H9 (cell line): ENCODE data around the gene OST4. TPM values are rescaled to one million over a fixed set of nuclear protein-coding genes. Genes with fewer than 3 reads are reported as not detected.

ENCODE experiments used
- DNase-seq: peaks from one replicate; pipeline ENCODE4 v3.0.0-alpha.2; 2017
- H2AFZ ChIP-seq: one replicate; pipeline ENCODE4 v1.6.1; 2013; ENCODE audit warnings: mild to moderate bottlenecking, low read length, control low read depth, moderate library complexity
- H2AK5ac ChIP-seq: 2 replicates; pipeline ENCODE4 v1.6.1; 2013; ENCODE audit warnings: low read length, control low read depth, mixed read lengths; ENCODE audit not compliant: insufficient read length
- H2BK120ac ChIP-seq: one replicate; pipeline ENCODE4 v1.6.1; 2013; ENCODE audit warnings: low read depth, mild to moderate bottlenecking, low read length, control low read depth, inconsistent platforms; ENCODE audit not compliant: poor library complexity, severe bottlenecking
- H2BK12ac ChIP-seq: 2 replicates; pipeline ENCODE4 v1.6.1; 2013; ENCODE audit warnings: low read length, control low read depth, mixed read lengths, low read depth; ENCODE audit not compliant: insufficient read length
- H2BK15ac ChIP-seq: 2 replicates; pipeline ENCODE4 v1.6.1; 2013; ENCODE audit warnings: low read depth, low read length, control low read depth
- H2BK20ac ChIP-seq: one replicate; pipeline ENCODE4 v1.6.1; 2013; ENCODE audit warnings: low read depth, mild to moderate bottlenecking, low read length, control low read depth, inconsistent platforms; ENCODE audit not compliant: poor library complexity, severe bottlenecking
- H2BK5ac ChIP-seq: 2 replicates; pipeline ENCODE4 v1.6.1; 2013; ENCODE audit warnings: low read length, control low read depth, mixed read lengths; ENCODE audit not compliant: insufficient read length
- H3K14ac ChIP-seq: 2 replicates; pipeline ENCODE4 v1.6.1; 2013; ENCODE audit warnings: low read length, control low read depth; ENCODE audit not compliant: insufficient read depth
- H3K18ac ChIP-seq: 2 replicates; pipeline ENCODE4 v1.6.1; 2013; ENCODE audit warnings: low read depth, mild to moderate bottlenecking, mixed read lengths, low read length, control low read depth; ENCODE audit not compliant: insufficient read length
- H3K23ac ChIP-seq: 2 replicates; pipeline ENCODE4 v1.6.1; 2013; ENCODE audit warnings: low read length, control low read depth, mixed read lengths, low read depth; ENCODE audit not compliant: insufficient read length
- H3K23me2 ChIP-seq: 2 replicates; pipeline ENCODE4 v1.6.1; 2013; ENCODE audit warnings: low read depth, mild to moderate bottlenecking, mixed read lengths, low read length, control low read depth; ENCODE audit not compliant: insufficient read length, poor library complexity, severe bottlenecking
- H3K27ac ChIP-seq: 2 replicates; pipeline ENCODE4 v1.5.1; 2013; ENCODE audit warnings: low read length, control low read depth, mixed read lengths, low read depth; ENCODE audit not compliant: insufficient read length
- H3K27me3 ChIP-seq: 2 replicates; pipeline ENCODE4 v1.6.1; 2013; ENCODE audit warnings: low read length, control low read depth, inconsistent platforms; ENCODE audit not compliant: insufficient read depth
- H3K4ac ChIP-seq: 2 replicates; pipeline ENCODE4 v1.6.1; 2013; ENCODE audit warnings: low read depth, mild to moderate bottlenecking, control low read depth, inconsistent platforms, low read length, moderate library complexity
- H3K4me1 ChIP-seq: 2 replicates; pipeline ENCODE4 v1.6.1; 2013; ENCODE audit warnings: low read length, control low read depth, inconsistent platforms; ENCODE audit not compliant: insufficient read depth
- H3K4me2 ChIP-seq: 2 replicates; pipeline ENCODE4 v1.6.1; 2013; ENCODE audit warnings: low read length, control low read depth, mixed read lengths; ENCODE audit not compliant: insufficient read length, insufficient read depth
- H3K56ac ChIP-seq: 2 replicates; pipeline ENCODE4 v1.6.1; 2013; ENCODE audit warnings: low read depth, mild to moderate bottlenecking, mixed read lengths, low read length, control low read depth; ENCODE audit not compliant: insufficient read length
- H3K79me1 ChIP-seq: 2 replicates; pipeline ENCODE4 v1.6.1; 2013; ENCODE audit warnings: low read depth, mild to moderate bottlenecking, moderate library complexity, low read length, control low read depth, inconsistent platforms; ENCODE audit not compliant: insufficient read depth, poor library complexity, severe bottlenecking
- H3K79me2 ChIP-seq: 2 replicates; pipeline ENCODE4 v1.6.1; 2013; ENCODE audit warnings: low read length, control low read depth, inconsistent platforms; ENCODE audit not compliant: insufficient read depth
- H3K9ac ChIP-seq: 2 replicates; pipeline ENCODE4 v1.6.1; 2013; ENCODE audit warnings: low read length, control low read depth, mixed read lengths; ENCODE audit not compliant: insufficient read length; ENCODE audit errors: extremely low read depth
- H3K9me3 ChIP-seq: one replicate; pipeline ENCODE4 v1.6.1; 2013; ENCODE audit warnings: low read depth, low read length, inconsistent platforms; ENCODE audit not compliant: control insufficient read depth
- H3T11ph ChIP-seq: one replicate; pipeline ENCODE4 v1.6.1; 2013; ENCODE audit warnings: mild to moderate bottlenecking, low read length, control low read depth, inconsistent platforms
- H4K20me1 ChIP-seq: one replicate; pipeline ENCODE4 v1.6.1; 2013; ENCODE audit not compliant: control insufficient read depth, insufficient read length, insufficient read depth
- H4K5ac ChIP-seq: 2 replicates; pipeline ENCODE4 v1.6.1; 2013; ENCODE audit warnings: low read depth, mild to moderate bottlenecking, mixed read lengths, low read length, control low read depth; ENCODE audit not compliant: insufficient read length
- H4K8ac ChIP-seq: replicated peaks from 2 replicates; pipeline ENCODE4 v1.6.1; 2013; ENCODE audit warnings: low read length, control low read depth, mixed read lengths, low read depth; ENCODE audit not compliant: insufficient read length
- H4K91ac ChIP-seq: 2 replicates; pipeline ENCODE4 v1.6.1; 2013; ENCODE audit warnings: low read depth, mild to moderate bottlenecking, moderate library complexity, mixed read lengths, low read length, control low read depth; ENCODE audit not compliant: insufficient read length
- H3K27ac Mint-ChIP-seq, 3 experiments: 2 replicates in 2 of 3; 3 replicates in 1 of 3; pipeline ENCODE4 v1.8.0; 2020 to 2021; ENCODE audit warnings: mixed read lengths in 3 of 3, mild to moderate bottlenecking in 1 of 3, moderate library complexity in 1 of 3
- H3K27me3 Mint-ChIP-seq: 2 replicates; pipeline ENCODE4 v1.8.0; 2021; ENCODE audit warnings: low read depth, mild to moderate bottlenecking, moderate library complexity, mixed read lengths
- H3K36me3 Mint-ChIP-seq, 3 experiments: 2 replicates in 2 of 3; 3 replicates in 1 of 3; pipeline ENCODE4 v1.8.0; 2020 to 2021; ENCODE audit warnings: low read depth in 3 of 3, mixed read lengths in 3 of 3; ENCODE audit not compliant: insufficient read depth in 1 of 3
- H3K4me1 Mint-ChIP-seq, 2 experiments: 2 replicates each; pipeline ENCODE4 v1.8.0; 2020; ENCODE audit warnings: mixed read lengths in 2 of 2
- H3K4me3 Mint-ChIP-seq, 2 experiments: 2 replicates in 1 of 2; 3 replicates in 1 of 2; pipeline ENCODE4 v1.8.0; 2020 to 2021; ENCODE audit warnings: mild to moderate bottlenecking in 2 of 2, mixed read lengths in 2 of 2, moderate library complexity in 1 of 2
- H3K9me3 Mint-ChIP-seq, 2 experiments: 2 replicates in 1 of 2; 3 replicates in 1 of 2; pipeline ENCODE4 v1.8.0; 2020; ENCODE audit warnings: mild to moderate bottlenecking in 2 of 2, mixed read lengths in 2 of 2, moderate library complexity in 1 of 2
- WGBS: extraction: QIAGEN DNeasy Blood & Tissue Kit; methylation state at CpG from one replicate; pipeline ENCODE4 v1.1.7; 2013; ENCODE audit warnings: missing lambda C conversion rate, low lambda C conversion rate, mixed read lengths; ENCODE audit not compliant: insufficient read length; ENCODE audit errors: extremely low coverage; 5-methylcytosine and 5-hydroxymethylcytosine counted together
- total RNA-seq: library from RNA; stranded (reverse); gene quantifications from 2 replicates; pipeline ENCODE4 v1.2.1, GENCODE V29; 2021
- TF ChIP-seq, protein P1 (sequence below): fragments of 200-600 bp; sonication (generic); conservative IDR thresholded peaks from 3 replicates; pipeline ENCODE4 v1.8.0; 2021; ENCODE audit warnings: antibody characterized with exemption, mild to moderate bottlenecking

The OST4 gene
- total RNA-seq, 1 experiment from 2014 or later = 215 TPM

DNA sequence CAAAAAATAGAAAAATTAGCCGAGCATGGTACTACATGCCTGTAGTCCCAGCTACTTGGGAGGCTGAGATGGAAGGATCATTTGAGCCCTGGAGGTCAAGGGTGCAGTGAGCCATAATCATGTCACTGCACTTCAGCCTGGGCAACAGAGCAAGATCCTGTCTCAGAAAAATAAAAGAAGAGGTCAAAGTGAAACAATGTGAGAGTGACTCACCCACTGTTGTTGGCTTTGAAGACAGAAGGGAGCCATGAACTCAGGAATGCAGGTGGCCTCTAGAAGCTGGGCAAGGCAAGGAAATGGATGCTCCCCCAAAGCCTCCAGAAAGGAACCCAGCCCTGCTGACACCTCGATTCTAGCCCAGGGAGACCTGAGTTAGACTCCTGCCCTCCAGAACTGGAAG, 42.4 kb downstream of the OST4 start:
- peaks cover 3% of the 10 kb centered on the region for H4K20me1 ChIP-seq
- TF ChIP-seq, protein P1, sequence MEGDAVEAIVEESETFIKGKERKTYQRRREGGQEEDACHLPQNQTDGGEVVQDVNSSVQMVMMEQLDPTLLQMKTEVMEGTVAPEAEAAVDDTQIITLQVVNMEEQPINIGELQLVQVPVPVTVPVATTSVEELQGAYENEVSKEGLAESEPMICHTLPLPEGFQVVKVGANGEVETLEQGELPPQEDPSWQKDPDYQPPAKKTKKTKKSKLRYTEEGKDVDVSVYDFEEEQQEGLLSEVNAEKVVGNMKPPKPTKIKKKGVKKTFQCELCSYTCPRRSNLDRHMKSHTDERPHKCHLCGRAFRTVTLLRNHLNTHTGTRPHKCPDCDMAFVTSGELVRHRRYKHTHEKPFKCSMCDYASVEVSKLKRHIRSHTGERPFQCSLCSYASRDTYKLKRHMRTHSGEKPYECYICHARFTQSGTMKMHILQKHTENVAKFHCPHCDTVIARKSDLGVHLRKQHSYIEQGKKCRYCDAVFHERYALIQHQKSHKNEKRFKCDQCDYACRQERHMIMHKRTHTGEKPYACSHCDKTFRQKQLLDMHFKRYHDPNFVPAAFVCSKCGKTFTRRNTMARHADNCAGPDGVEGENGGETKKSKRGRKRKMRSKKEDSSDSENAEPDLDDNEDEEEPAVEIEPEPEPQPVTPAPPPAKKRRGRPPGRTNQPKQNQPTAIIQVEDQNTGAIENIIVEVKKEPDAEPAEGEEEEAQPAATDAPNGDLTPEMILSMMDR = no peak
- H3K4me3 Mint-ChIP-seq = no peak overlapping the region

More for the DNA sequence above, 42.4 kb downstream of the OST4 start:
- Histone ChIP-seq H3T11ph (no peak overlapping the region), H3K18ac (no peak overlapping the region), H3K9me3 (no peaks in the 10 kb centered on the region), H3K9ac (no peak overlapping the region), H4K91ac (no peak overlapping the region), H2BK5ac (no peak overlapping the region), H3K4me2 (no peak overlapping the region), H2BK120ac (no peak overlapping the region), H3K79me1 (no peaks in the 10 kb centered on the region), H3K4ac (no peak overlapping the region), H2BK20ac (no peak overlapping the region), H3K4me1 (no peaks in the 10 kb centered on the region), H2AFZ (no peak overlapping the region), H2BK12ac (no peak overlapping the region), H3K27ac (no peak overlapping the region), H4K5ac (no peak overlapping the region), H3K23me2 (peaks cover 7% of the 10 kb centered on the region), H3K23ac (no peak overlapping the region), H3K27me3 (no peaks in the 10 kb centered on the region), H3K14ac (no peak overlapping the region), H3K79me2 (no peaks in the 10 kb centered on the region), H2AK5ac (no peak overlapping the region), H3K56ac (no peak overlapping the region), H4K8ac (no peak overlapping the region), H2BK15ac (no peak overlapping the region)
- Mint-ChIP-seq H3K4me1 (peaks cover 13 to 17% of the 10 kb centered on the region in 2 experiments), H3K36me3 (peaks cover 5 to 14% (median 12%) of the 10 kb centered on the region in 3 experiments; a peak in 6 of 7 replicates), H3K9me3 (no peaks in the 10 kb centered on the region), H3K27me3 (no peaks in the 10 kb centered on the region), H3K27ac (no peak overlapping the region)
- no CpG with 5 or more reads among the region's 2 CpGs for WGBS
- DNase-seq = no peak
